Keratinocyte (primary cell): ENCODE measurements around the gene GAB2.

Source experiments
- CTCF ChIP-seq, 3 experiments: IDR thresholded peaks in 1 of 3; conservative IDR thresholded peaks in 1 of 3; optimal IDR thresholded peaks in 1 of 3; 2 replicates in 2 of 3; 3 replicates in 1 of 3; pipeline versions ENCODE3 to v1.5.1; 2011; ENCODE audit warnings: low read length in 3 of 3, mild to moderate bottlenecking in 3 of 3, moderate library complexity in 2 of 3, control low read depth in 1 of 3, inconsistent platforms in 1 of 3; ENCODE audit not compliant: insufficient read depth in 2 of 3; ENCODE audit errors: extremely low read depth in 1 of 3
- EZH2 ChIP-seq: IDR thresholded peaks from one replicate; pipeline ENCODE4 v1.6.1; 2012; ENCODE audit warnings: inconsistent platforms, mild to moderate bottlenecking, low read length, moderate library complexity

GRCh38 chr11:78189174-78189724 lies 228.4 kb downstream of the GAB2 start:
- TF ChIP-seq CTCF (optimal IDR thresholded peaks at IDR 0.05 in 1 of 3, IDR thresholded peaks at IDR 0.05 in 1 of 3, conservative IDR thresholded peaks at IDR 0.05 in 1 of 3; ENCODE audit: extremely low read depth in 1 of 3, insufficient read depth in 2 of 3, low read length in 3 of 3) (no peak), EZH2 (no peak)
